Type B pancreatic cell (in vitro differentiated cells): Measurements from ENCODE around the gene COL26A1. TPM values are rescaled to one million over a fixed set of nuclear protein-coding genes. Genes with fewer than 3 reads are reported as not detected.

Experiments
- DNase-seq: peaks from one replicate; pipeline ENCODE4 v3.0.0; 2021; ENCODE audit warnings: mixed read lengths; ENCODE audit not compliant: unreplicated experiment; ENCODE audit errors: extremely low spot score
- H3K27ac Mint-ChIP-seq: 2 replicates; pipeline ENCODE4 v1.8.0; 2021; ENCODE audit warnings: mild to moderate bottlenecking, mixed read lengths
- H3K27me3 Mint-ChIP-seq: 2 replicates; pipeline ENCODE4 v1.8.0; 2021; ENCODE audit warnings: mixed read lengths
- H3K36me3 Mint-ChIP-seq: 2 replicates; pipeline ENCODE4 v1.8.0; 2021; ENCODE audit warnings: mixed read lengths
- H3K4me1 Mint-ChIP-seq: one replicate; pipeline ENCODE4 v1.8.0; 2021; ENCODE audit warnings: mixed read lengths; ENCODE audit not compliant: unreplicated experiment
- H3K4me3 Mint-ChIP-seq: 2 replicates; pipeline ENCODE4 v1.8.0; 2021; ENCODE audit warnings: mild to moderate bottlenecking, mixed read lengths
- H3K9me3 Mint-ChIP-seq: 2 replicates; pipeline ENCODE4 v1.8.0; 2021; ENCODE audit warnings: mixed read lengths
- total RNA-seq: library from RNA; stranded (reverse); gene quantifications from 2 replicates; pipeline ENCODE4 v1.2.1, GENCODE V29; 2021; ENCODE audit warnings: low replicate concordance
- TF ChIP-seq, protein P1 (sequence below): fragments of 200-600 bp; sonication (generic); conservative IDR thresholded peaks from 2 replicates; pipeline ENCODE4 v1.5.0; 2021; ENCODE audit warnings: antibody characterized with exemption, mild to moderate bottlenecking

COL26A1 gene
- total RNA-seq, 1 donor from 2014 or later, result 47.9 TPM

DNA sequence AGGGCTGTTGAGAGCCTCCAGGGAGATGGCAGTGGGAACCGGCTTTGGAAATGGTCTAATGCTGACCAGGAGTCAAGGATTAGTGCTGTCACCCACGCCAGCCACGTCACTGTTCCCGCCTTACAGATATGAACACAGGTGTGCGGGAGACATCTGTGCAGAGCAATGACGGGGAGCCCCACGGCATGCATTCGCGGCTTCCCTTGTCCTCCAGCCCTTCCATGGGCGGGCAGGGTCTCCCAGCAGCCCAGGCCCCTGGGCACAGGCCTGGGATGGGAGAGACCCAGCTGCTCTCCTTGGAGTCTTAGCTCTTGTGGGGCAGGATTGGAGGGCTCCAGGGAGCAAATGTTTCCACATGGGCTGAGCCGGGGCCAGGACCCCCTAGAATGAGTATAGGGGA lies 172.2 kb downstream of the COL26A1 start:
- Mint-ChIP-seq H3K36me3 (no peaks in the 10 kb centered on the region), H3K27ac (no peak overlapping the region), H3K9me3 (no peaks in the 10 kb centered on the region), H3K4me1 (peaks cover 13% of the 10 kb centered on the region), H3K4me3 (no peak overlapping the region), H3K27me3 (no peaks in the 10 kb centered on the region)
- TF ChIP-seq, protein P1, sequence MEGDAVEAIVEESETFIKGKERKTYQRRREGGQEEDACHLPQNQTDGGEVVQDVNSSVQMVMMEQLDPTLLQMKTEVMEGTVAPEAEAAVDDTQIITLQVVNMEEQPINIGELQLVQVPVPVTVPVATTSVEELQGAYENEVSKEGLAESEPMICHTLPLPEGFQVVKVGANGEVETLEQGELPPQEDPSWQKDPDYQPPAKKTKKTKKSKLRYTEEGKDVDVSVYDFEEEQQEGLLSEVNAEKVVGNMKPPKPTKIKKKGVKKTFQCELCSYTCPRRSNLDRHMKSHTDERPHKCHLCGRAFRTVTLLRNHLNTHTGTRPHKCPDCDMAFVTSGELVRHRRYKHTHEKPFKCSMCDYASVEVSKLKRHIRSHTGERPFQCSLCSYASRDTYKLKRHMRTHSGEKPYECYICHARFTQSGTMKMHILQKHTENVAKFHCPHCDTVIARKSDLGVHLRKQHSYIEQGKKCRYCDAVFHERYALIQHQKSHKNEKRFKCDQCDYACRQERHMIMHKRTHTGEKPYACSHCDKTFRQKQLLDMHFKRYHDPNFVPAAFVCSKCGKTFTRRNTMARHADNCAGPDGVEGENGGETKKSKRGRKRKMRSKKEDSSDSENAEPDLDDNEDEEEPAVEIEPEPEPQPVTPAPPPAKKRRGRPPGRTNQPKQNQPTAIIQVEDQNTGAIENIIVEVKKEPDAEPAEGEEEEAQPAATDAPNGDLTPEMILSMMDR, result no peak
- DNase-seq, result no peak

DNA sequence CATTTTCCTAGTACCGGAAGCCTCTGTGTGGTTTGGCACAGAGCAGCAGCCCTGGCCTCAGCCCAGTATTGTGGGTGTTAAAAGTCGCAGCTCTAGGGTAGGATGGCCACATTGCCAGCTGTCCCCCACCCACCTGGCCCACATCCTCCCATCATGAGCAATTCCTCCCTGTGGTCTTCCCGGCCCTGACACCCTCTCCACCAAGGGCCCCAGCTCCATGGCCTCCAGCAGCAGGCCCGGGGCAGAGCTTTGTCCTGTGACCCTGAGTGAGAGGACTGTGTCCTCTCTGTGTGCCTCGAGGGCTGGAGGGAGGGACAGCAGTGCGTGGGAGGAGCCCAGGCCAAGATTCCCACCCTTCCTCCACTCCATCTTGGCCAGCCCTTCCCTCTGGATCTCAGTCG lies 172.7 kb downstream of the COL26A1 start:
- TF ChIP-seq, protein P1, result no peak
- no peaks in the 10 kb centered on the region for H3K27me3 Mint-ChIP-seq
- peaks cover 13% of the 10 kb centered on the region for H3K4me1 Mint-ChIP-seq
- DNase-seq, result no peak
- no peak overlapping the region for H3K27ac Mint-ChIP-seq
- no peak overlapping the region for H3K4me3 Mint-ChIP-seq
- no peaks in the 10 kb centered on the region for H3K36me3 Mint-ChIP-seq
- no peaks in the 10 kb centered on the region for H3K9me3 Mint-ChIP-seq

GRCh38 chr7:101536232-101536631 lies 173.6 kb downstream of the COL26A1 start:
- Mint-ChIP-seq H3K4me3 (no peak overlapping the region), H3K27me3 (no peaks in the 10 kb centered on the region), H3K4me1 (peaks cover 11% of the 10 kb centered on the region), H3K36me3 (no peaks in the 10 kb centered on the region), H3K27ac (no peak overlapping the region), H3K9me3 (no peaks in the 10 kb centered on the region)
- TF ChIP-seq, protein P1, result no peak
- DNase-seq, result no peak

GRCh38 chr7:101536668-101537067 lies 174.0 kb downstream of the COL26A1 start:
- no peaks in the 10 kb centered on the region for H3K27me3 Mint-ChIP-seq
- no peak for DNase-seq
- H3K27ac Mint-ChIP-seq, result no peak overlapping the region
- TF ChIP-seq, protein P1, result no peak
- H3K4me3 Mint-ChIP-seq, result no peak overlapping the region
- H3K36me3 Mint-ChIP-seq, result no peaks in the 10 kb centered on the region
- no peaks in the 10 kb centered on the region for H3K9me3 Mint-ChIP-seq
- H3K4me1 Mint-ChIP-seq, result peaks cover 9% of the 10 kb centered on the region

DNA sequence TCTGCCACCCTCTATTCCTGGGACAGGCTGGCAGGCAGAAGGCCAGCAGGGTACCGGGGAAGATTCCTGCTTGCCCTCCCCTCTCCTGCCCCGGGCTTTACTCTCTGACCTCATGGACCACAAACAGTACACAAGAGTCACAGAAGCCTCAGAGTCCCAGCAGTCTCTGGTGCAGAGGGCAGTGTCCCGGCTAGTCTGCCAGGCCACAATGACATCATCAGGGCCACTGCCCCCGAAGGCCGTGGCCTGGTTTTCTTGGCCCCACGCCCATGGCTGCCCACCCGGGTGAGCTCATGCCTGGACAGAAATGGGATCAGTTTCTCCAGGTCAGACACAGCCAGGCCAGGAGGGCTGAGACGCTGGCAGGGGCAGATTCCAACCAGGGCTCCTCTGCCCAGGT lies 174.5 kb downstream of the COL26A1 start:
- H3K36me3 Mint-ChIP-seq, result no peaks in the 10 kb centered on the region
- H3K4me1 Mint-ChIP-seq, result peaks cover 4% of the 10 kb centered on the region
- no peak overlapping the region for H3K4me3 Mint-ChIP-seq
- H3K9me3 Mint-ChIP-seq, result no peaks in the 10 kb centered on the region
- TF ChIP-seq, protein P1, result no peak
- H3K27ac Mint-ChIP-seq, result no peak overlapping the region
- no peak for DNase-seq
- no peaks in the 10 kb centered on the region for H3K27me3 Mint-ChIP-seq
